Chondrocyte (in vitro differentiated cells): ENCODE measurements around the gene SETD2. TPM values are rescaled to one million over a fixed set of nuclear protein-coding genes. Genes with fewer than 3 reads are reported as not detected.
A peak's percentile ranks its signal among the peaks of the same experiment; 100 is the strongest.
"Not testable (repeated sequence)": the region's sequence is repeated elsewhere in the genome, so short reads cannot be mapped to it uniquely, and the experiment has no call there.

Experiments used
- DNase-seq: peaks from one replicate; pipeline ENCODE4 v3.0.0; 2021; ENCODE audit warnings: mixed read lengths, low spot score
- H3K27ac Mint-ChIP-seq: one replicate; pipeline ENCODE4 v1.8.0; 2021; ENCODE audit warnings: mild to moderate bottlenecking, moderate library complexity, mixed read lengths; ENCODE audit not compliant: unreplicated experiment
- H3K27me3 Mint-ChIP-seq: 2 replicates; pipeline ENCODE4 v1.8.0; 2021; ENCODE audit warnings: low read depth, mixed read lengths
- H3K36me3 Mint-ChIP-seq: 2 replicates; pipeline ENCODE4 v1.8.0; 2021; ENCODE audit warnings: low read depth, mixed read lengths
- H3K4me1 Mint-ChIP-seq: 2 replicates; pipeline ENCODE4 v1.8.0; 2021; ENCODE audit warnings: low read depth, mild to moderate bottlenecking, mixed read lengths
- H3K4me3 Mint-ChIP-seq: one replicate; pipeline ENCODE4 v1.8.0; 2021; ENCODE audit warnings: mild to moderate bottlenecking, moderate library complexity, mixed read lengths; ENCODE audit not compliant: unreplicated experiment
- H3K9me3 Mint-ChIP-seq: 2 replicates; pipeline ENCODE4 v1.8.0; 2021; ENCODE audit warnings: low read depth, mixed read lengths
- total RNA-seq: library from RNA; stranded (reverse); gene quantifications from 3 replicates; pipeline ENCODE4 v1.2.1, GENCODE V29; 2021
- TF ChIP-seq, protein P1 (sequence below): fragments of 200-600 bp; sonication (generic); IDR thresholded peaks from 2 replicates; pipeline ENCODE4 v1.5.0; 2021; ENCODE audit warnings: antibody characterized with exemption, mild to moderate bottlenecking, moderate library complexity

The SETD2 gene
- total RNA-seq, 1 donor from 2014 or later, result 37.3 TPM

DNA sequence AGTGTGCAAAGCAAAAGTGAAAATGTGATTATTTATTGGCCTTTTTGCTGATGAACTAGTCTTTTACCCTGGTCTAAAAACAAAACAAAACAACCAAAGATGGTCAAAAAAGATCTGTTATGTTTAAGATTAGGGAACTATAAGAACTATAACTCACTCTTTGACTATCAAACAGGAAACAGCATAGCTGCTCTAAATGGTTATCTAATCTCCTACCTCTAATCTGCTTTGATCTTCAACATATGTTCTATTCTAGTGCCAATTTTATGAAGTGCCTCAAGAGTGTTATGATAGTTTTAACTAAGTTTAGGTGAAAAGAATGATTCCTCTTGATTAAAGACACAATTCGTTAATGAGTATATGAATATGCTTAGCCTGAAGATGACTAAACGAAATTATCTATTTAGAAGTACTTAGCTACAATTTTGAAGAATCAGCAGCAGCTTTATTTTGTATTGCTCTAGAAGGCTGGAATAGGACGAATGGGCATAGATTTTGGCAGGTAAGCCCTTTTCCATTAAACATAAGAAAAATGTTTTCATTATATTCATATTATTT, 46.0 kb downstream of the SETD2 start:
- Mint-ChIP-seq H3K27me3 (no peaks in the 10 kb centered on the region), H3K27ac (no peak overlapping the region), H3K36me3 (peaks cover 41% of the 10 kb centered on the region), H3K4me3 (no peak overlapping the region), H3K4me1 (peaks cover 12% of the 10 kb centered on the region), H3K9me3 (no peaks in the 10 kb centered on the region)
- TF ChIP-seq, protein P1, sequence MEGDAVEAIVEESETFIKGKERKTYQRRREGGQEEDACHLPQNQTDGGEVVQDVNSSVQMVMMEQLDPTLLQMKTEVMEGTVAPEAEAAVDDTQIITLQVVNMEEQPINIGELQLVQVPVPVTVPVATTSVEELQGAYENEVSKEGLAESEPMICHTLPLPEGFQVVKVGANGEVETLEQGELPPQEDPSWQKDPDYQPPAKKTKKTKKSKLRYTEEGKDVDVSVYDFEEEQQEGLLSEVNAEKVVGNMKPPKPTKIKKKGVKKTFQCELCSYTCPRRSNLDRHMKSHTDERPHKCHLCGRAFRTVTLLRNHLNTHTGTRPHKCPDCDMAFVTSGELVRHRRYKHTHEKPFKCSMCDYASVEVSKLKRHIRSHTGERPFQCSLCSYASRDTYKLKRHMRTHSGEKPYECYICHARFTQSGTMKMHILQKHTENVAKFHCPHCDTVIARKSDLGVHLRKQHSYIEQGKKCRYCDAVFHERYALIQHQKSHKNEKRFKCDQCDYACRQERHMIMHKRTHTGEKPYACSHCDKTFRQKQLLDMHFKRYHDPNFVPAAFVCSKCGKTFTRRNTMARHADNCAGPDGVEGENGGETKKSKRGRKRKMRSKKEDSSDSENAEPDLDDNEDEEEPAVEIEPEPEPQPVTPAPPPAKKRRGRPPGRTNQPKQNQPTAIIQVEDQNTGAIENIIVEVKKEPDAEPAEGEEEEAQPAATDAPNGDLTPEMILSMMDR, result no peak
- no peak for DNase-seq

DNA sequence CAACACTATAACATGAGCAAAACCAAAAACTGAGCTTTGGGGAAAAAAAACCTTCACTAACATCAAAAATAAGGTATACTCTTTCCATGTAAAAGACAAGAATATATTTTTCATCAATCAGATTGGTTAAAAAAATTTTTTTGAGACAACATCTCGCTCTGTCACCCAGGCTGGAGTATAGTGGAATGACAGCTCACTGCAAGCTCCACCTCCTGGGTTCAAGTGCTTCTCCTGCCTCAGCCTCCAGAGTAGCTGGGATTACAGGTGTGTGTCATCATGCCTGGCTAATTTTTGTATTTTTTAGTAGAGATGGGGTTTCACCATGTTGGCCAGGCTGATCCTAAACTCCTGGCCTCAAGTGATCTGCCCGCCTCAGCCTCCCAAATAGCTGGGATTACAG, 48.4 kb downstream of the SETD2 start:
- H3K4me1 Mint-ChIP-seq, result peaks cover 12% of the 10 kb centered on the region

DNA sequence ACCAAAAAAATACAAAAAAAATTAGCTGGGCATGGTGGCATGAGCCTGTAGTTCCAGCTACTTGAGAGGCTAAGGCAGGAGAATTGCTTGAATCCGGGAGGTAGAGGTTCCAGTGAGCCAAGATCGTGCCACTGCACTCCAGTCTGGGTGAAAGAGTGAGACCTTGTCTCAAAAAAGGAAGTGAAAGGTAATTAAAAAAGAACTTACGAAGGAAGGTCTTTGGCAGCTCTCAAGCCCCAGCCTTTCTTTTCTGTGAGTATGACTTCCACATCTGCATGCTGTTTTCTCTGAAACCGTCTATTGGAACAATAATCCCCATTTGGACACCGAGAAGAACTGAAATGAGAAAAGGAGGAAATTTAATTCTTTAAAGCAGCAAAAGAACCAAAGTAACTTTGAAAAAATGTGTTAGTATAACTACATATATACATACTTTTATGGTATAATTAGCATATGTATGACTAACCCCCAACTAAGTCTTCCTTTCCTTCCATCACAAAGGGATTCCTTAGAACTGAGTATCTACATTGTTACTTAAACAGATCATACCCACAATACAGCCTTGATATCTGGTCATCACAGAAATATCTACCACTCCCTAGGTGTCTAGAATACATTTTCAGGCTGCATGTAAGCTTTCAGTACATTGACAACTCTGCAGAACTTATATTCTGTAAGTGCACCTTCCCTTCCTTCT, 50.1 kb downstream of the SETD2 start:
- no peak for DNase-seq
- Mint-ChIP-seq H3K4me1 (peaks cover 18% of the 10 kb centered on the region), H3K4me3 (no peak overlapping the region), H3K36me3 (peaks cover 28% of the 10 kb centered on the region), H3K9me3 (no peaks in the 10 kb centered on the region), H3K27ac (peak overlapping the region; percentile 1), H3K27me3 (no peaks in the 10 kb centered on the region)
- TF ChIP-seq, protein P1, result no peak

More for the DNA sequence above, 48.4 kb downstream of the SETD2 start:
- not testable (repeated sequence) for H3K27ac Mint-ChIP-seq, H3K9me3 Mint-ChIP-seq, H3K27me3 Mint-ChIP-seq, DNase-seq, H3K4me3 Mint-ChIP-seq
- peaks cover 35% of the 10 kb centered on the region for H3K36me3 Mint-ChIP-seq

DNA sequence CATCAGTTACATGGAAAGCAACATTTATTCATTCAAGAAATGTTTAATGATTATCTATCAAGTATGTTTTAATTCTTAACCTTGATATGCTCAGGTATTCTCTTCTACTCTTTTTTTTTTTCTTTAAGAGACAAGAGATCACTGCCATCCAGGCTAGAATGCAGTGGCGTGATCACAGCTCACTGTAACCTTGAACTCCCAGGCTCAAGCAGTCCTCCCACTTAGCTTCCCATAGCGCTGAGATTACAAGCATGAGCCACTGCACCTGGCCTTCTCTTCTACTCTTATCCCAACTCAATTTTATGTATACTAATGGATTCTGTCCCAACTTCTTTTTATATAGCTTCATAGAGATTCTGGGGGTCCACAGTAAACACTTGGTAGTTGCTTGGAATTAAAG, 50.9 kb downstream of the SETD2 start:
- H3K27me3 Mint-ChIP-seq, result no peaks in the 10 kb centered on the region
- no peak overlapping the region for H3K4me3 Mint-ChIP-seq
- TF ChIP-seq, protein P1, result no peak
- DNase-seq, result no peak
- H3K4me1 Mint-ChIP-seq, result peaks cover 26% of the 10 kb centered on the region
- H3K27ac Mint-ChIP-seq, result no peak overlapping the region
- H3K36me3 Mint-ChIP-seq, result peaks cover 27% of the 10 kb centered on the region
- H3K9me3 Mint-ChIP-seq, result no peaks in the 10 kb centered on the region

DNA sequence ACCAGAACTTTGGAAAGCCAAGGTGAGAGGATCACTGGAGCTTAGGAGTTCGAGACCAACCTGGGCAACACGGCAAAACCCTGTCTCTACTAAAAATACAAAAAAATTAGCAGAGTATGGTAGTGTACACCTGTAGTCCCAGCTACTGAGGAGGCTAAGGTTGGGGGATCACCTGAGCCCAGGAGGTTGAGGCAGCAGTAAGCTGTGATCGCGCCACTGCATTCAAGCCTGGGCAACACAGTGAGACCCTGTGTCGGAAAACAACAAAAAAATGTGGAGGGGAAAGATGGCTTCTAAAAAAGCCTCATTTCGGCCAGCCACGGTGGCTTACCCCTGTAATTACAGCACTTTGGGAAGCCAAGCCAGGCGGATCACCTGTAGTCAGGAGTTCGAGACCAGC, 54.5 kb downstream of the SETD2 start:
- Mint-ChIP-seq H3K36me3 (peaks cover 28% of the 10 kb centered on the region), H3K9me3 (no peaks in the 10 kb centered on the region), H3K4me3 (no peak overlapping the region), H3K4me1 (peaks cover 22% of the 10 kb centered on the region), H3K27ac (peak overlapping the region; percentile 61), H3K27me3 (no peaks in the 10 kb centered on the region)
- no peak for DNase-seq
- TF ChIP-seq, protein P1, result no peak

DNA sequence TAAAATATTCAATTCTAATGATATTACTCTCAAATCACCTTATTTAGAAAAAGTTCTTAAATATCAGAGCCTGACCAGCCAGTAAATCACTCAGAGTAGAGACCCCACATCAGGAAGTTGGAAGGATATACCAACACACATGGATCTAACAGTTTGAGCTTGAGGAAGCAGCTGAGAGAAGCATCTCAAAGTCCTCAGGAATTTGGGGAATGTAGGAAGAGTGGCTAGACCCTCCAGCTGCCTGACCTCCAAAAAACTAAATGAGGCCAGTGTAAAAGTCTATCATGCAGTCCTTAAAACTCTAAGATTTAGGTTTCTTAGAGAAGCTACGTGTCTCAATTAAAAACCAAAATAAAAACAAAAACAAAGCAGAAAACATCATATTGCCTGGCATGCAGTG, 55.4 kb downstream of the SETD2 start:
- no peak for DNase-seq
- TF ChIP-seq, protein P1, result no peak
- Mint-ChIP-seq H3K4me3 (no peak overlapping the region), H3K27ac (peak overlapping the region; percentile 79), H3K36me3 (peaks cover 23% of the 10 kb centered on the region), H3K9me3 (no peaks in the 10 kb centered on the region), H3K27me3 (no peaks in the 10 kb centered on the region), H3K4me1 (peaks cover 15% of the 10 kb centered on the region)
